Measurements from ENCODE around the gene PPIF.

The PPIF gene

GRCh38 chr10:79354141-79354540 is 6.9 kb downstream of the PPIF start:
- TF ChIP-seq CTCF (IDR thresholded peaks at IDR 0.05; ENCODE audit: low read depth, low read length, poor library complexity, severe bottlenecking): no peak
- no peak for TF ChIP-seq EZH2phosphoT487 (IDR thresholded peaks at IDR 0.05; ENCODE audit: borderline replicate concordance, low read length)
- H3K4me3 ChIP-seq (ENCODE audit: low read length): no peak overlapping the region
- H3K9me2 ChIP-seq (replicated peaks; ENCODE audit: control insufficient read depth, low read length): no peaks in the 10 kb centered on the region
- H3F3A ChIP-seq (ENCODE audit: control insufficient read depth, insufficient read depth): 0 out of 2 replicates have a peak, but pooled peaks cover 8% of the 10 kb centered on the region
- H3K36me3 ChIP-seq (ENCODE audit: control insufficient read depth, low read length): peaks cover 75% of the 10 kb centered on the region
- no peaks in the 10 kb centered on the region for H3K27me3 ChIP-seq (ENCODE audit: control insufficient read depth, low read length)
- H4K20me1 ChIP-seq (ENCODE audit: control insufficient read depth, insufficient read depth, low read depth, low read length): peaks cover 23% of the 10 kb centered on the region; the same call in 1 of the 2 replicates
- no peak overlapping the region for H3K4me2 ChIP-seq (ENCODE audit: low read length)
- H3K79me2 ChIP-seq (ENCODE audit: control insufficient read depth, low read length): peaks cover 26% of the 10 kb centered on the region
- peaks cover 9% of the 10 kb centered on the region for H3K4me1 ChIP-seq (ENCODE audit: control insufficient read depth, low read length)
- no peaks in the 10 kb centered on the region for H3K9me3 ChIP-seq (ENCODE audit: control insufficient read depth, insufficient read depth, low read length)
- H3K27ac ChIP-seq (ENCODE audit: low read depth, low read length): no peak overlapping the region

DNA sequence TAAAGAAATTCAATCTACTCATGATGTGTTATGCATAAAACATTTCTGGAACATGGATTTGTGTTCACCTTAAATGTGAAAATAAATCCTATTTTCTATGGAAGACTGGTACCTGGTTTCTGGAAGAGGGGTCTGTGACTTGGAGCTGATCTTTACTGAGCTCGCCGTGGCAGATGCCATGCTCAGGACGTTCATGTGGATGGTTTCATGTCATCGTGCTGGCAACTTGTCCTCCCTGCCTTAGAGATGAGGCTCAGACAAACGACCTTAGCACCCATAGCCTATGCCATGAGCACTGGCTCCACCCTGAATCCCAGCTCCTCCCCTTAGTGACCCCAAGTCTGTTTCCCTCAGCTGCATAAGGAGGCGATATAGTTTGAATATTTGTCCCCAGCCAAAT is 7.3 kb downstream of the PPIF start:
- H3K36me3 ChIP-seq (ENCODE audit: control insufficient read depth, low read length): peaks cover 70% of the 10 kb centered on the region
- peaks cover 18% of the 10 kb centered on the region; the same call in 1 of the 2 replicates for H4K20me1 ChIP-seq (ENCODE audit: control insufficient read depth, insufficient read depth, low read depth, low read length)
- H3K27me3 ChIP-seq (ENCODE audit: control insufficient read depth, low read length): no peaks in the 10 kb centered on the region
- peaks cover 10% of the 10 kb centered on the region; the same call in 1 of the 2 replicates for H3K4me1 ChIP-seq (ENCODE audit: control insufficient read depth, low read length)
- no peak overlapping the region for H3K4me3 ChIP-seq (ENCODE audit: low read length)
- peaks cover 21% of the 10 kb centered on the region for H3K79me2 ChIP-seq (ENCODE audit: control insufficient read depth, low read length)
- TF ChIP-seq CTCF (IDR thresholded peaks at IDR 0.05; ENCODE audit: low read depth, low read length, poor library complexity, severe bottlenecking) (no peak), EZH2phosphoT487 (IDR thresholded peaks at IDR 0.05; ENCODE audit: borderline replicate concordance, low read length) (no peak)
- H3K27ac ChIP-seq (ENCODE audit: low read depth, low read length): no peak overlapping the region
- H3K9me2 ChIP-seq (replicated peaks; ENCODE audit: control insufficient read depth, low read length): no peaks in the 10 kb centered on the region
- H3K4me2 ChIP-seq (ENCODE audit: low read length): no peak overlapping the region
- H3F3A ChIP-seq (ENCODE audit: control insufficient read depth, insufficient read depth): 0 out of 2 replicates have a peak, but pooled peaks cover 11% of the 10 kb centered on the region
- H3K9me3 ChIP-seq (ENCODE audit: control insufficient read depth, insufficient read depth, low read length): no peaks in the 10 kb centered on the region

- Histone ChIP-seq H3K27ac (ENCODE audit: low read depth, low read length) (no peak overlapping the region), H3K4me2 (ENCODE audit: low read length) (no peak overlapping the region), H3K9me3 (ENCODE audit: control insufficient read depth, insufficient read depth, low read length) (no peaks in the 10 kb centered on the region), H3K4me3 (ENCODE audit: low read length) (no peak overlapping the region), H3K9me2 (replicated peaks; ENCODE audit: control insufficient read depth, low read length) (no peaks in the 10 kb centered on the region), H3K79me2 (ENCODE audit: control insufficient read depth, low read length) (peaks cover 12% of the 10 kb centered on the region), H3K4me1 (ENCODE audit: control insufficient read depth, low read length) (peaks cover 14% of the 10 kb centered on the region; the same call in 1 of the 2 replicates), H4K20me1 (ENCODE audit: control insufficient read depth, insufficient read depth, low read depth, low read length) (peaks cover 9% of the 10 kb centered on the region; the same call in 1 of the 2 replicates), H3K27me3 (ENCODE audit: control insufficient read depth, low read length) (no peaks in the 10 kb centered on the region; the same call in 1 of the 2 replicates), H3F3A (ENCODE audit: control insufficient read depth, insufficient read depth) (0 out of 2 replicates have a peak, but pooled peaks cover 11% of the 10 kb centered on the region), H3K36me3 (ENCODE audit: control insufficient read depth, low read length) (peaks cover 61% of the 10 kb centered on the region)
- TF ChIP-seq CTCF (IDR thresholded peaks at IDR 0.05; ENCODE audit: low read depth, low read length, poor library complexity, severe bottlenecking) (no peak), EZH2phosphoT487 (IDR thresholded peaks at IDR 0.05; ENCODE audit: borderline replicate concordance, low read length) (no peak)
Observed at GRCh38 chr10:79355420-79356017, 8.2 kb downstream of the PPIF start.
